ENCODE measurements around the gene KNOP1. TPM values are rescaled to one million over a fixed set of nuclear protein-coding genes. Genes with fewer than 3 reads are reported as not detected.
"Not testable (repeated sequence)": the region's sequence is repeated elsewhere in the genome, so short reads cannot be mapped to it uniquely, and the experiment has no call there.

KNOP1 gene
- total RNA-seq, 1 donor from 2014 or later: 77.9 TPM

GRCh38 chr16:19677402-19677801, 40.6 kb downstream of the KNOP1 start:
- TF ChIP-seq CTCF (conservative IDR thresholded peaks at IDR 0.05): no peak
- Mint-ChIP-seq H3K9me3 (no peaks in the 10 kb centered on the region), H3K4me3 (no peak overlapping the region), H3K27me3 (ENCODE audit: low read depth) (no peaks in the 10 kb centered on the region), H3K27ac (ENCODE audit: unreplicated experiment) (peak overlapping the region; percentile 75), H3K36me3 (ENCODE audit: low read depth) (peaks cover 11% of the 10 kb centered on the region), H3K4me1 (no peaks in the 10 kb centered on the region)
- DNase-seq (ENCODE audit: low read depth, low spot score): no peak

- Mint-ChIP-seq H3K27me3 (ENCODE audit: low read depth) (no peaks in the 10 kb centered on the region), H3K4me1 (no peaks in the 10 kb centered on the region), H3K9me3 (no peaks in the 10 kb centered on the region), H3K36me3 (ENCODE audit: low read depth) (peaks cover 11% of the 10 kb centered on the region), H3K27ac (ENCODE audit: unreplicated experiment) (no peak overlapping the region), H3K4me3 (no peak overlapping the region)
- DNase-seq (ENCODE audit: low read depth, low spot score): no peak
- TF ChIP-seq CTCF (conservative IDR thresholded peaks at IDR 0.05): no peak
Observed at GRCh38 chr16:19674485-19674884, 43.5 kb downstream of the KNOP1 start.

- Mint-ChIP-seq H3K36me3 (ENCODE audit: low read depth) (peaks cover 10% of the 10 kb centered on the region), H3K27me3 (ENCODE audit: low read depth) (no peaks in the 10 kb centered on the region), H3K4me1 (no peaks in the 10 kb centered on the region), H3K4me3 (no peak overlapping the region), H3K27ac (ENCODE audit: unreplicated experiment) (no peak overlapping the region), H3K9me3 (no peaks in the 10 kb centered on the region)
- no peak for DNase-seq (ENCODE audit: low read depth, low spot score)
- no peak for TF ChIP-seq CTCF (conservative IDR thresholded peaks at IDR 0.05)
Observed at GRCh38 chr16:19672378-19672777, 45.6 kb downstream of the KNOP1 start.

GRCh38 chr16:19666477-19666876, 51.5 kb downstream of the KNOP1 start:
- Mint-ChIP-seq H3K27ac (ENCODE audit: unreplicated experiment) (no peak overlapping the region), H3K4me3 (no peak overlapping the region), H3K9me3 (peaks cover 10% of the 10 kb centered on the region), H3K36me3 (ENCODE audit: low read depth) (peaks cover 23% of the 10 kb centered on the region), H3K27me3 (ENCODE audit: low read depth) (no peaks in the 10 kb centered on the region), H3K4me1 (peaks cover 11% of the 10 kb centered on the region)
- no peak for DNase-seq (ENCODE audit: low read depth, low spot score)
- TF ChIP-seq CTCF (conservative IDR thresholded peaks at IDR 0.05): no peak

GRCh38 chr16:19665313-19665712, 52.7 kb downstream of the KNOP1 start:
- H3K27me3 Mint-ChIP-seq (ENCODE audit: low read depth); H3K4me3 Mint-ChIP-seq; DNase-seq (ENCODE audit: low read depth, low spot score); H3K27ac Mint-ChIP-seq (ENCODE audit: unreplicated experiment): not testable (repeated sequence)
- Mint-ChIP-seq H3K36me3 (ENCODE audit: low read depth) (peaks cover 28% of the 10 kb centered on the region), H3K4me1 (peaks cover 16% of the 10 kb centered on the region), H3K9me3 (peaks cover 10% of the 10 kb centered on the region)

GRCh38 chr16:19664166-19664565, 53.9 kb downstream of the KNOP1 start:
- Mint-ChIP-seq H3K27ac (ENCODE audit: unreplicated experiment) (no peak overlapping the region), H3K4me3 (no peak overlapping the region), H3K4me1 (peaks cover 16% of the 10 kb centered on the region), H3K36me3 (ENCODE audit: low read depth) (peaks cover 29% of the 10 kb centered on the region), H3K9me3 (peaks cover 10% of the 10 kb centered on the region), H3K27me3 (ENCODE audit: low read depth) (no peaks in the 10 kb centered on the region)
- TF ChIP-seq CTCF (conservative IDR thresholded peaks at IDR 0.05): no peak
- no peak for DNase-seq (ENCODE audit: low read depth, low spot score)

All from neural crest cell (in vitro differentiated cells).